ENCODE results near the gene ARHGEF40. TPM values are rescaled to one million over a fixed set of nuclear protein-coding genes. Genes with fewer than 3 reads are reported as not detected.

The ARHGEF40 gene
- total RNA-seq, 1 experiment from 2014 or later = 71.4 TPM

DNA sequence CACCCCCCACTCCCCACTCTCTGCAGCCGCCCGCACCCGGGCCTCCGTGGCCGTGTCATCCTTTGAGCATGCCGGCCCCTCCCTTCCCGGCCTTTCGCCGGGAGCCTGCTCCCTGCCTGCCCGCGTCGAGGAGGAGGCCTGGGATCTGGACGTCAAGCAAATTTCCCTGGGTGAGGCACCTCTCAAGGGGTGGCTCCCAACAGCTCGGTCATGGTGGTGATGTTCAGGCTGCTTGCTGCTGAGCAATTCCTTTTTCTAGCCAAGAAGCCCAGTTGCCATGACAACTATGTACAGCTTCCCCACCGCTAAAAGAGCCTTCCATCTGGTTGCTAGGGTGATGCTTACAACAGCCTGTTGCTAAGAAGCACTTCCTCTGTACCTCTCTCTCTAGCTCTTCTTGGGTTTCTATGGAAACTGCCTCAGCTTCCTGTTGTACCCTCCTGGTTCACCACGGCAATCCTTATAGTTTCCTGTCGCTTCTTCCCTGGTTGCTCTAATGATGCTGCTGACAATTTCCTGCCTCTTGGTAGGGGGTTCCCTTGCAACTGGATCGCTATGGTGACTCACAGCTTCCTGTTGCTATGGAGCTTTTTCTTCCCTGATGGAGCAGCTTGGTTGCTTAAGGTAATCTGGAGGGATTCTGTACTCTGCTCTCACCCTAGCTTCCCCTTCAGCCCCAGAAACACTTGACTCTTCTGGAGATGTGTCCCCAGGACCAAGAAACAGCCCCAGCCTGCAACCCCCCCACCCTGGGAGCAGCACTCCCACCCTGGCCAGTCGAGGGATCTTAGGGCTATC, 17.4 kb downstream of the ARHGEF40 start:
- Histone ChIP-seq H4K8ac (replicated peaks; ENCODE audit: insufficient read length, low read depth, low read length) (no peak overlapping the region), H2BK15ac (ENCODE audit: low read depth, low read length) (no peak overlapping the region), H3K4me1 (ENCODE audit: insufficient read depth, low read length) (no peaks in the 10 kb centered on the region; the same call in 1 of the 2 replicates), H3K9ac (ENCODE audit: extremely low read depth, insufficient read length, low read length) (no peak overlapping the region), H3K56ac (ENCODE audit: insufficient read length, low read depth, low read length) (no peak overlapping the region), H3K18ac (ENCODE audit: insufficient read length, low read depth, low read length) (no peak overlapping the region), H3T11ph (ENCODE audit: low read length) (no peak overlapping the region), H3K9me3 (ENCODE audit: control insufficient read depth, low read depth, low read length) (no peaks in the 10 kb centered on the region), H2BK20ac (ENCODE audit: low read depth, low read length, poor library complexity, severe bottlenecking) (no peak overlapping the region), H3K14ac (ENCODE audit: insufficient read depth, low read length) (no peak overlapping the region), H2BK12ac (ENCODE audit: insufficient read length, low read depth, low read length) (no peak overlapping the region), H3K79me1 (ENCODE audit: insufficient read depth, low read depth, low read length, poor library complexity, severe bottlenecking) (no peaks in the 10 kb centered on the region), H2BK5ac (ENCODE audit: insufficient read length, low read length) (no peak overlapping the region), H3K79me2 (ENCODE audit: insufficient read depth, low read length) (no peaks in the 10 kb centered on the region), H3K23ac (ENCODE audit: insufficient read length, low read depth, low read length) (no peak overlapping the region), H2BK120ac (ENCODE audit: low read depth, low read length, poor library complexity, severe bottlenecking) (no peak overlapping the region), H3K4me2 (ENCODE audit: insufficient read depth, insufficient read length, low read length) (no peak overlapping the region), H4K91ac (ENCODE audit: insufficient read length, low read depth, low read length) (no peak overlapping the region), H3K4ac (ENCODE audit: low read depth, low read length) (no peak overlapping the region; the same call in 1 of the 2 replicates), H4K5ac (ENCODE audit: insufficient read length, low read depth, low read length) (no peak overlapping the region), H3K27ac (ENCODE audit: insufficient read length, low read depth, low read length) (no peak overlapping the region), H3K27me3 (ENCODE audit: insufficient read depth, low read length) (no peaks in the 10 kb centered on the region), H2AK5ac (ENCODE audit: insufficient read length, low read length) (no peak overlapping the region), H3K23me2 (ENCODE audit: insufficient read length, low read depth, low read length, poor library complexity, severe bottlenecking) (no peaks in the 10 kb centered on the region), H4K20me1 (ENCODE audit: control insufficient read depth, insufficient read depth, insufficient read length) (no peaks in the 10 kb centered on the region), H2AFZ (ENCODE audit: low read length) (no peak overlapping the region)
- no CpG with 5 or more reads among the region's 19 CpGs for WGBS (ENCODE audit: extremely low coverage, insufficient read length, low lambda C conversion rate)
- Mint-ChIP-seq H3K36me3 (ENCODE audit: insufficient read depth in 1 of 3, low read depth in 3 of 3) (peaks cover 58 to 84% (median 77%) of the 10 kb centered on the region in 3 experiments), H3K27me3 (ENCODE audit: low read depth) (peaks cover 2% of the 10 kb centered on the region; the same call in 1 of the 2 replicates), H3K4me3 (peak overlapping the region in 1 of 2 experiments; percentile 54; a peak in 2 of 5 replicates), H3K9me3 (no peaks in the 10 kb centered on the region; a peak in 3 of 5 replicates), H3K27ac (peak overlapping the region; percentile 63 to 96 (median 67); a peak in 6 of 7 replicates), H3K4me1 (peaks cover 24 to 26% of the 10 kb centered on the region in 2 experiments)
- DNase-seq = peak; percentile 90
- TF ChIP-seq, protein P1, sequence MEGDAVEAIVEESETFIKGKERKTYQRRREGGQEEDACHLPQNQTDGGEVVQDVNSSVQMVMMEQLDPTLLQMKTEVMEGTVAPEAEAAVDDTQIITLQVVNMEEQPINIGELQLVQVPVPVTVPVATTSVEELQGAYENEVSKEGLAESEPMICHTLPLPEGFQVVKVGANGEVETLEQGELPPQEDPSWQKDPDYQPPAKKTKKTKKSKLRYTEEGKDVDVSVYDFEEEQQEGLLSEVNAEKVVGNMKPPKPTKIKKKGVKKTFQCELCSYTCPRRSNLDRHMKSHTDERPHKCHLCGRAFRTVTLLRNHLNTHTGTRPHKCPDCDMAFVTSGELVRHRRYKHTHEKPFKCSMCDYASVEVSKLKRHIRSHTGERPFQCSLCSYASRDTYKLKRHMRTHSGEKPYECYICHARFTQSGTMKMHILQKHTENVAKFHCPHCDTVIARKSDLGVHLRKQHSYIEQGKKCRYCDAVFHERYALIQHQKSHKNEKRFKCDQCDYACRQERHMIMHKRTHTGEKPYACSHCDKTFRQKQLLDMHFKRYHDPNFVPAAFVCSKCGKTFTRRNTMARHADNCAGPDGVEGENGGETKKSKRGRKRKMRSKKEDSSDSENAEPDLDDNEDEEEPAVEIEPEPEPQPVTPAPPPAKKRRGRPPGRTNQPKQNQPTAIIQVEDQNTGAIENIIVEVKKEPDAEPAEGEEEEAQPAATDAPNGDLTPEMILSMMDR (conservative IDR thresholded peaks at IDR 0.05) = no peak
